ENCODE results near the gene H19. TPM values are rescaled to one million over a fixed set of nuclear protein-coding genes. Genes with fewer than 3 reads are reported as not detected.

The H19 gene
- total and polyA plus RNA-seq, 2 of the 8 experiments (the other 6 are each of a cell fraction or from before 2014, with no cell fraction given): 5.2 to 10.0 TPM

GRCh38 chr11:1948389-1948788 lies 49.3 kb downstream of the H19 start:
- no peak overlapping the region for H2BK12ac ChIP-seq (ENCODE audit: low read depth, low read length)
- no peaks in the 10 kb centered on the region for H4K20me1 ChIP-seq (replicated peaks in 1 of 2; ENCODE audit: control insufficient read depth in 1 of 2, insufficient read depth in 2 of 2, low read length in 2 of 2)
- H3K9me3 ChIP-seq (ENCODE audit: insufficient read depth in 2 of 2, low read depth in 1 of 2, low read length in 1 of 2): no peaks in the 10 kb centered on the region
- H4K91ac ChIP-seq (replicated peaks; ENCODE audit: insufficient read length, low read length): no peak overlapping the region
- H3K23me2 ChIP-seq (ENCODE audit: low read depth, low read length): no peaks in the 10 kb centered on the region
- H3K79me2 ChIP-seq (ENCODE audit: control insufficient read depth in 1 of 2, insufficient read depth in 2 of 2, low read length in 2 of 2): no peaks in the 10 kb centered on the region
- H3K4me1 ChIP-seq (replicated peaks in 1 of 4; ENCODE audit: control insufficient read depth in 3 of 4, insufficient read depth in 4 of 4, low read length in 3 of 4): peaks cover 0 to 3% (median 0%) of the 10 kb centered on the region in 4 experiments; a peak in 1 of 7 replicates
- H3K79me1 ChIP-seq (ENCODE audit: low read depth, low read length): no peaks in the 10 kb centered on the region
- H2AK5ac ChIP-seq (ENCODE audit: low read depth, low read length): no peak overlapping the region
- ChIA-PET POLR2A (ENCODE audit: partially characterized antibody) (interaction anchor here (1.1 to 2.3 kb wide), 5 partner anchors 10 to 202 kb away, joined by 3 to 9 read pairs (median 3); no protein-coding TSS in a partner anchor), CTCF (ENCODE audit: partially characterized antibody) (interaction anchor here (0.7 to 18.8 kb wide), 30 partner anchors 10 to 272 kb away, joined by 3 to 416 read pairs (median 6); partner anchors contain the start of genes INS and SYT8)
- H3K4me2 ChIP-seq (ENCODE audit: insufficient read depth in 1 of 2, low read depth in 2 of 2, low read length in 2 of 2): no peak overlapping the region
- DNase-seq (ENCODE audit: low read depth in 1 of 2, low spot score in 2 of 2): no peak
- H2BK15ac ChIP-seq (ENCODE audit: low read length): no peak overlapping the region
- no peaks in the 10 kb centered on the region for H3K27me3 ChIP-seq (replicated peaks in 1 of 4; ENCODE audit: control insufficient read depth in 3 of 4, extremely low read depth in 1 of 4, insufficient read depth in 3 of 4, low read length in 3 of 4)
- no peak overlapping the region for H2BK120ac ChIP-seq (replicated peaks; ENCODE audit: low read depth, low read length)
- H2BK20ac ChIP-seq (ENCODE audit: low read length): no peak overlapping the region
- no peak overlapping the region for H4K8ac ChIP-seq (ENCODE audit: extremely low read depth, insufficient read depth, low read length)
- WGBS, 2 experiments (ENCODE audit: extremely low coverage in 1 of 2, insufficient coverage in 1 of 2, insufficient read length in 1 of 2, insufficient replicate concordance in 2 of 2, low coverage in 1 of 2, low lambda C conversion rate in 2 of 2, missing lambda C conversion rate in 1 of 2): no CpG with 5 or more reads among the region's 11 CpGs
- H3K4ac ChIP-seq (replicated peaks; ENCODE audit: insufficient read length, low read depth, low read length): no peak overlapping the region
- no peak overlapping the region for H3K23ac ChIP-seq (ENCODE audit: insufficient read length)
- H2BK5ac ChIP-seq (ENCODE audit: low read depth, low read length): no peak overlapping the region
- no peak overlapping the region for H3K14ac ChIP-seq (ENCODE audit: insufficient read length)
- H3K27ac ChIP-seq (ENCODE audit: low read depth, low read length): no peak overlapping the region
- H3K36me3 ChIP-seq (ENCODE audit: control insufficient read depth in 2 of 4, insufficient read depth in 4 of 4, low read length in 3 of 4): no peaks in the 10 kb centered on the region
- no peak overlapping the region for H3K18ac ChIP-seq (ENCODE audit: extremely low read depth, low read length)
- FAIRE-seq: no peak
- TF ChIP-seq RXRA (IDR thresholded peaks at IDR 0.05; ENCODE audit: insufficient read depth, low read depth, low read length): no peak
- no peak overlapping the region for H3K56ac ChIP-seq (replicated peaks; ENCODE audit: insufficient read length, low read depth, low read length)
- no peak overlapping the region for H4K5ac ChIP-seq (ENCODE audit: insufficient read length, low read depth, low read length)
- H3K9ac ChIP-seq (replicated peaks in 1 of 4; ENCODE audit: extremely low read depth in 1 of 4, low read depth in 3 of 4, low read length in 3 of 4): no peak overlapping the region
- H2AFZ ChIP-seq (ENCODE audit: low read length): no peak overlapping the region
- H3K4me3 ChIP-seq (ENCODE audit: extremely low read depth in 1 of 4, insufficient read depth in 2 of 4, low read depth in 3 of 4, low read length in 4 of 4): no peak overlapping the region
